Lung (tissue), 12 donors: ENCODE measurements around the gene BEAN1. TPM values are rescaled to one million over a fixed set of nuclear protein-coding genes. Genes with fewer than 3 reads are reported as not detected.

Experiments used
- ATAC-seq: fragments of 200-7000 bp; cut with Tn5 transposase; one replicate; pipeline ENCODE4 v1.9.1; 2020; ENCODE audit warnings: moderate number of reproducible peaks; ENCODE audit not compliant: insufficient read depth, low FRiP score
- DNase-seq, 3 donors: peaks; one replicate each; pipeline ENCODE4 v3.0.0-alpha.2; 2013 to 2017
- H3K27ac ChIP-seq, 2 donors: one replicate each; pipeline ENCODE4 v1.5.1; 2013; ENCODE audit warnings: mild to moderate bottlenecking in 2 of 2, moderate library complexity in 2 of 2, control low read depth in 1 of 2, inconsistent platforms in 1 of 2, low read depth in 1 of 2, low read length in 1 of 2
- H3K27me3 ChIP-seq, 3 donors: one replicate each; pipeline ENCODE4 v1.5.1; 2013; ENCODE audit warnings: low read length in 2 of 3; ENCODE audit not compliant: control insufficient read depth in 3 of 3, insufficient read depth in 3 of 3
- H3K36me3 ChIP-seq, 4 donors: one replicate each; pipeline ENCODE4 v1.5.1; 2013; ENCODE audit warnings: low read length in 4 of 4, mild to moderate bottlenecking in 1 of 4, moderate library complexity in 1 of 4; ENCODE audit not compliant: control insufficient read depth in 4 of 4, insufficient read depth in 4 of 4
- H3K4me1 ChIP-seq, 5 donors: one replicate each; pipeline ENCODE4 v1.5.1; 2013; ENCODE audit warnings: low read length in 5 of 5, mild to moderate bottlenecking in 2 of 5, moderate library complexity in 1 of 5; ENCODE audit not compliant: control insufficient read depth in 5 of 5, insufficient read depth in 5 of 5
- H3K4me3 ChIP-seq: one replicate; pipeline ENCODE4 v1.5.1; 2013; ENCODE audit warnings: mild to moderate bottlenecking, control low read depth, moderate library complexity
- H3K9ac ChIP-seq, 2 donors: one replicate each; pipeline ENCODE4 v1.5.1; 2013; ENCODE audit warnings: low read length in 2 of 2, control low read depth in 1 of 2; ENCODE audit not compliant: insufficient read depth in 1 of 2
- H3K9me3 ChIP-seq, 4 donors: one replicate each; pipeline ENCODE4 v1.5.1; 2013; ENCODE audit warnings: low read length in 3 of 4, mild to moderate bottlenecking in 1 of 4, moderate library complexity in 1 of 4; ENCODE audit not compliant: control insufficient read depth in 4 of 4, insufficient read depth in 3 of 4
- WGBS, 2 donors: extraction: QIAGEN DNeasy Blood & Tissue Kit; methylation state at CpG; one replicate each; pipeline ENCODE4 v1.1.7; 2013; 5-methylcytosine and 5-hydroxymethylcytosine counted together
- polyA plus RNA-seq, 2 donors: library from polyadenylated mRNA; stranded (reverse); fragments of 200-250 nt; gene quantifications; one replicate each; pipeline ENCODE4 v1.2.1, GENCODE V29; 2013
- total RNA-seq, 2 donors: library from RNA; depleted of rRNA in 1 of 2; stranded (reverse); fragments of >200 nt in 1 of 2; gene quantifications; one replicate each; pipeline ENCODE4 v1.2.1, GENCODE V29; 2014 to 2021
- TF ChIP-seq, protein P1 (sequence below): IDR thresholded peaks from 2 replicates; pipeline ENCODE4 v1.5.1; 2012; ENCODE audit warnings: mild to moderate bottlenecking; ENCODE audit errors: control extremely low read depth, extremely low read depth
- donor health status: control.
- donor health status: control.
- donor health status: Bipolar disorder and iron deficiency.
- donor health status: healthy.
- donor health status: DM: yes; HTN: yes; CAD: no.

BEAN1 gene
- total and polyA plus RNA-seq, 4 donors = 0.16 to 3.2 (median 0.25) TPM

DNA sequence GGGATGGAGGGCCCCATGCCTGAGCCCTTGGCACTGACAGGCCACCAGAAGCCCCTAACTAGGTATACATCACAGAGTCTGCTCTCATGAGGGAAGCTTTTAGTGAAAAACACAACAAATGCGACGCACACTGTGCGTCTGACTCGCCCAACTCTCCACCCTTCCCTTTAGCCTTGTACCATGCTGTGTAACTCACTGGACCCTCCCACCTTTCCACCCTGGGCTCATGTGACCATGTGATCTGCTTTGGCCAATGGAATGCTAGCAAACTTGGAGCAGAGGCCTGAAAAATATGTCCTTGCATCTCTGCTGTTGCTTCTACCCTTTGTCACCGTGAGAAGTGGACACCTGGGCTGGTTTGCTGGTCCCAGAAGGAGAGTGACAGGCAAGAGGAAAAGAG lies 101.2 kb downstream of the BEAN1 start:
- no peak overlapping the region for H3K9ac ChIP-seq
- H3K27me3 ChIP-seq = no peaks in the 10 kb centered on the region
- H3K9me3 ChIP-seq = no peaks in the 10 kb centered on the region
- ATAC-seq = no peak
- TF ChIP-seq, protein P1, sequence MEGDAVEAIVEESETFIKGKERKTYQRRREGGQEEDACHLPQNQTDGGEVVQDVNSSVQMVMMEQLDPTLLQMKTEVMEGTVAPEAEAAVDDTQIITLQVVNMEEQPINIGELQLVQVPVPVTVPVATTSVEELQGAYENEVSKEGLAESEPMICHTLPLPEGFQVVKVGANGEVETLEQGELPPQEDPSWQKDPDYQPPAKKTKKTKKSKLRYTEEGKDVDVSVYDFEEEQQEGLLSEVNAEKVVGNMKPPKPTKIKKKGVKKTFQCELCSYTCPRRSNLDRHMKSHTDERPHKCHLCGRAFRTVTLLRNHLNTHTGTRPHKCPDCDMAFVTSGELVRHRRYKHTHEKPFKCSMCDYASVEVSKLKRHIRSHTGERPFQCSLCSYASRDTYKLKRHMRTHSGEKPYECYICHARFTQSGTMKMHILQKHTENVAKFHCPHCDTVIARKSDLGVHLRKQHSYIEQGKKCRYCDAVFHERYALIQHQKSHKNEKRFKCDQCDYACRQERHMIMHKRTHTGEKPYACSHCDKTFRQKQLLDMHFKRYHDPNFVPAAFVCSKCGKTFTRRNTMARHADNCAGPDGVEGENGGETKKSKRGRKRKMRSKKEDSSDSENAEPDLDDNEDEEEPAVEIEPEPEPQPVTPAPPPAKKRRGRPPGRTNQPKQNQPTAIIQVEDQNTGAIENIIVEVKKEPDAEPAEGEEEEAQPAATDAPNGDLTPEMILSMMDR = no peak
- 95 to 97% methylated on average over 5 of the region's 5 CpGs for WGBS, 2 donors
- H3K36me3 ChIP-seq = peaks cover 4 to 40% (median 36%) of the 10 kb centered on the region in 4 donors
- no peak for DNase-seq
- H3K4me1 ChIP-seq = peaks cover 0 to 4% (median 0%) of the 10 kb centered on the region in 5 donors
- H3K4me3 ChIP-seq = no peak overlapping the region
- H3K27ac ChIP-seq = no peak overlapping the region

DNA sequence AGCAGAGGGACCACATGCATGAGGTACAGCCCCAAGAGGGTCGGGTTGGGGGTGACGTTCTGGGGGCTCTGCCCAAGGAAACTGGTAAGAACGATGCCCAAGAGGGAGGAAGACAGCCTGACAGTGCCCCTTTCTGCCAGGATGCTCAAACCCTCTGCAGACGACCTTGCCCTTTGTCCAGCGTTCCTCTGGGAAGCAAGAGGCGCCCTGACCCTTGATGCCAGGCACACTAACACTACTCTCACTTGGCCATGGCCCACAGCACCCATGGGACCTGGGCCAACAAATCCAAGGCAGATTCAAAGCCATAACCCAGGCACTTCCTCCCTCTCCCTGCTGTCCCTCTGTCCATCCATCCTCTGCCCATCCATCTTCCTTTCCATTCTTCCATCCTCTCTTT lies 102.4 kb downstream of the BEAN1 start:
- Histone ChIP-seq H3K36me3 (peaks cover 4 to 41% (median 36%) of the 10 kb centered on the region in 4 donors), H3K4me3 (no peak overlapping the region), H3K9ac (no peak overlapping the region), H3K27me3 (no peaks in the 10 kb centered on the region), H3K9me3 (no peaks in the 10 kb centered on the region), H3K27ac (no peak overlapping the region), H3K4me1 (peaks cover 0 to 5% (median 0%) of the 10 kb centered on the region in 5 donors)
- ATAC-seq (no peak), DNase-seq (no peak)
- 93 to 96% methylated on average over 6 of the region's 6 CpGs for WGBS, 2 donors
- TF ChIP-seq, protein P1 = no peak

Other genes starting within 250 kb of the BEAN1 start
- 100 to 1,000 TPM in 1 of 2 donors, 10 to 100 TPM in 1; 80.2 to 196 TPM for gene CDH5, start 60.6 kb upstream of the BEAN1 start, total RNA-seq
- gene CDH5, start 60.6 kb upstream of the BEAN1 start, polyA plus RNA-seq = 10 to 100 TPM; 29.9 to 82.1 TPM
- gene TK2, start 122.8 kb downstream of the BEAN1 start, total RNA-seq = 10 to 100 TPM; 33.2 to 37.7 TPM
- 10 to 100 TPM; 13.1 to 16.8 TPM for gene TK2, start 122.8 kb downstream of the BEAN1 start, polyA plus RNA-seq
- 10 to 100 TPM; 43.8 to 48.5 TPM for gene CKLF, start 125.3 kb downstream of the BEAN1 start, total RNA-seq
- 100 to 1,000 TPM in 1 of 2 donors, 10 to 100 TPM in 1; 43.1 to 133 TPM for gene CKLF, start 125.3 kb downstream of the BEAN1 start, polyA plus RNA-seq
- gene CMTM1, start 139.1 kb downstream of the BEAN1 start, total RNA-seq = 1 to 10 TPM; 3.7 to 7.5 TPM
- 1 to 10 TPM in 1 of 2 donors, under 1 TPM in 1; 0.41 to 2.0 TPM for gene CMTM1, start 139.1 kb downstream of the BEAN1 start, polyA plus RNA-seq
- 1 to 10 TPM; 2.2 to 3.7 TPM for gene CMTM2, start 152.2 kb downstream of the BEAN1 start, total RNA-seq
- 10 to 100 TPM in 1 of 2 donors, 1 to 10 TPM in 1; 2.0 to 14.1 TPM for gene CMTM2, start 152.2 kb downstream of the BEAN1 start, polyA plus RNA-seq
- 10 to 100 TPM; 28.1 to 34.6 TPM for gene CMTM3, start 177.4 kb downstream of the BEAN1 start, total RNA-seq
- 10 to 100 TPM; 19.8 to 46.4 TPM for gene CMTM3, start 177.4 kb downstream of the BEAN1 start, polyA plus RNA-seq